Ascending aorta (tissue), 2 donors: ENCODE measurements around the gene ABR. TPM values are rescaled to one million over a fixed set of nuclear protein-coding genes. Genes with fewer than 3 reads are reported as not detected.
A peak's percentile ranks its signal among the peaks of the same experiment; 100 is the strongest.

ENCODE experiments used
- DNase-seq, 2 donors: peaks; one replicate each; pipeline ENCODE4 v3.0.0-alpha.2; 2019; ENCODE audit warnings: low spot score in 2 of 2
- H3K27ac ChIP-seq, 2 donors: fragments of 200-600 bp; sonication (generic); one replicate each; pipeline ENCODE4 v1.5.1; 2016 to 2017; ENCODE audit warnings: mild to moderate bottlenecking in 1 of 2
- H3K27me3 ChIP-seq: fragments of 200-600 bp; sonication (generic); one replicate; pipeline ENCODE4 v1.5.1; 2017
- H3K36me3 ChIP-seq, 2 donors: fragments of 200-600 bp; sonication (generic); one replicate each; pipeline ENCODE4 v1.5.1; 2016
- H3K4me1 ChIP-seq, 2 donors: fragments of 200-600 bp; sonication (generic); one replicate each; pipeline ENCODE4 v1.5.1; 2016 to 2017; ENCODE audit warnings: mild to moderate bottlenecking in 1 of 2
- H3K4me3 ChIP-seq, 2 donors: fragments of 200-600 bp; sonication (generic); one replicate each; pipeline ENCODE4 v1.5.1; 2016 to 2017; ENCODE audit warnings: mild to moderate bottlenecking in 1 of 2
- H3K9me3 ChIP-seq, 2 donors: fragments of 200-600 bp; sonication (generic); one replicate each; pipeline ENCODE4 v1.5.1; 2016
- CTCF ChIP-seq, 3 experiments: fragments of 200-600 bp in 2 of 3; fragments of 450-650 bp in 1 of 3; sonication (generic) in 2 of 3; IDR thresholded peaks; one replicate each; pipeline ENCODE4 v1.5.1; 2016 to 2019; ENCODE audit warnings: antibody characterized with exemption in 3 of 3, mild to moderate bottlenecking in 1 of 3, moderate library complexity in 1 of 3
- intact Hi-C: fragments of 100-400 bp; cut with DNase I; formaldehyde crosslinking; loops from one replicate; pipeline ENCODE4 v1.15.1; 2023
- total RNA-seq: library from RNA; depleted of rRNA; stranded (reverse); fragments of >200 nt; gene quantifications from one replicate; pipeline ENCODE4 v1.1.0, GENCODE V29; 2016

ABR gene
- total RNA-seq, 1 donor from 2014 or later, result 184 TPM

GRCh38 chr17:1094591-1094990 lies 85.2 kb downstream of the ABR start:
- no peaks in the 10 kb centered on the region for H3K27me3 ChIP-seq
- no peak for TF ChIP-seq CTCF (IDR thresholded peaks at IDR 0.05)

GRCh38 chr17:1091900-1092299 lies 87.9 kb downstream of the ABR start:
- intact Hi-C loops, result no loop called here
- no peaks in the 10 kb centered on the region for H3K9me3 ChIP-seq
- peak overlapping the region; percentile 77 to 87 for H3K27ac ChIP-seq
- H3K36me3 ChIP-seq, result peaks cover 48 to 65% of the 10 kb centered on the region in 2 donors
- H3K27me3 ChIP-seq, result no peaks in the 10 kb centered on the region
- no peak overlapping the region for H3K4me3 ChIP-seq
- no peak for TF ChIP-seq CTCF (IDR thresholded peaks at IDR 0.05)
- no peak for DNase-seq
- peaks cover 12 to 37% of the 10 kb centered on the region in 2 donors for H3K4me1 ChIP-seq

More at GRCh38 chr17:1094591-1094990, 85.2 kb downstream of the ABR start:
- Histone ChIP-seq H3K4me1 (peaks cover 6 to 13% of the 10 kb centered on the region in 2 donors), H3K4me3 (no peak overlapping the region), H3K36me3 (peaks cover 58 to 83% of the 10 kb centered on the region in 2 donors), H3K27ac (peak overlapping the region in 1 of 2 donors; percentile 43), H3K9me3 (no peaks in the 10 kb centered on the region)
- no peak for DNase-seq
- intact Hi-C loops, result no loop called here

GRCh38 chr17:1091190-1091534 lies 88.6 kb downstream of the ABR start:
- H3K36me3 ChIP-seq, result peaks cover 53 to 59% of the 10 kb centered on the region in 2 donors
- no peak overlapping the region for H3K4me3 ChIP-seq
- peak overlapping the region; percentile 77 to 87 for H3K27ac ChIP-seq
- no peak for TF ChIP-seq CTCF (IDR thresholded peaks at IDR 0.05)
- intact Hi-C loops, result no loop called here
- no peaks in the 10 kb centered on the region for H3K27me3 ChIP-seq
- no peaks in the 10 kb centered on the region for H3K9me3 ChIP-seq
- no peak for DNase-seq
- H3K4me1 ChIP-seq, result peaks cover 14 to 40% of the 10 kb centered on the region in 2 donors

- no peak overlapping the region for H3K4me3 ChIP-seq
- DNase-seq, result no peak
- peaks cover 12 to 40% of the 10 kb centered on the region in 2 donors for H3K4me1 ChIP-seq
- peaks cover 55 to 58% of the 10 kb centered on the region in 2 donors for H3K36me3 ChIP-seq
- H3K27ac ChIP-seq, result peak overlapping the region; percentile 77 to 87
- no peak for TF ChIP-seq CTCF (IDR thresholded peaks at IDR 0.05)
- intact Hi-C loops, result no loop called here
- no peaks in the 10 kb centered on the region for H3K9me3 ChIP-seq
- no peaks in the 10 kb centered on the region for H3K27me3 ChIP-seq
Measured at GRCh38 chr17:1090465-1091189, 89.2 kb downstream of the ABR start.

GRCh38 chr17:1089915-1090314 lies 89.9 kb downstream of the ABR start:
- Histone ChIP-seq H3K4me3 (no peak overlapping the region), H3K27ac (peak overlapping the region; percentile 77 to 87), H3K36me3 (peaks cover 48 to 51% of the 10 kb centered on the region in 2 donors), H3K27me3 (no peaks in the 10 kb centered on the region), H3K4me1 (peaks cover 12 to 40% of the 10 kb centered on the region in 2 donors), H3K9me3 (no peaks in the 10 kb centered on the region)
- peak; percentile 36 to 85 for DNase-seq
- intact Hi-C loops, result loop anchor here (2.0 kb wide), 1 partner anchor 21 kb away; no protein-coding TSS in a partner anchor
- no peak for TF ChIP-seq CTCF (IDR thresholded peaks at IDR 0.05)
